Endothelial cell of umbilical vein (primary cell): ENCODE results near the gene MACROD2. TPM values are rescaled to one million over a fixed set of nuclear protein-coding genes. Genes with fewer than 3 reads are reported as not detected.

ENCODE experiments used
- BruUV-seq: library from RNA; stranded (reverse); fragments of 400-500 nt; replicated peaks from 2 replicates; lab custom pipeline; 2021; lab: Mats Ljungman, UMichigan
- CTCF ChIA-PET: fragments of 300-600, 350-600 bp; sonication (Branson Sonifier 250); formaldehyde crosslinking; loops from one replicate; lab custom pipeline; 2021; ENCODE audit warnings: antibody characterized with exemption, inconsistent platforms; lab: Charles Lee
- POLR2A ChIA-PET: fragments of 300-600, 350-600 bp; sonication (Branson Sonifier 250); formaldehyde crosslinking; loops from one replicate; lab custom pipeline; 2021; ENCODE audit warnings: antibody characterized with exemption, inconsistent platforms; lab: Charles Lee
- DNase-seq: peaks from one replicate; pipeline ENCODE4 v3.0.0-alpha.2; 2011; ENCODE audit warnings: low read depth, low spot score
- FAIRE-seq: peaks from 2 replicates; lab custom pipeline; 2011; peaks lifted over from hg19 to GRCh38; lab: Jason Lieb, UNC
- H2AFZ ChIP-seq: 2 replicates; pipeline ENCODE4 v1.6.0; 2012; ENCODE audit warnings: low read depth, low read length, control low read depth, inconsistent platforms
- H3K27ac ChIP-seq: 2 replicates; pipeline ENCODE4 v1.5.1; 2011; ENCODE audit warnings: low read depth, mild to moderate bottlenecking, control low read depth, low read length, moderate library complexity; ENCODE audit not compliant: insufficient read depth
- H3K27me3 ChIP-seq, 2 experiments: 2 replicates each; pipeline versions ENCODE4 v1.6.0 to v1.6.1; 2011; ENCODE audit warnings: low read length in 2 of 2, mixed read lengths in 1 of 2; ENCODE audit not compliant: control insufficient read depth in 2 of 2, insufficient read depth in 2 of 2
- H3K36me3 ChIP-seq, 2 experiments: 2 replicates in 1 of 2; 3 replicates in 1 of 2; pipeline ENCODE4 v1.5.1; 2011; ENCODE audit warnings: low read length in 2 of 2, mild to moderate bottlenecking in 1 of 2, moderate library complexity in 1 of 2; ENCODE audit not compliant: control insufficient read depth in 2 of 2, insufficient read depth in 2 of 2; ENCODE audit errors: extremely low read depth in 1 of 2
- H3K4me1 ChIP-seq: 3 replicates; pipeline ENCODE4 v1.5.1; 2011; ENCODE audit warnings: mild to moderate bottlenecking, low read length; ENCODE audit not compliant: control insufficient read depth, insufficient read depth; ENCODE audit errors: extremely low read depth
- H3K4me2 ChIP-seq: 2 replicates; pipeline ENCODE4 v1.6.1; 2011; ENCODE audit warnings: low read length, control low read depth, mixed read lengths; ENCODE audit not compliant: insufficient read depth
- H3K4me3 ChIP-seq, 3 experiments: fragments of 200-600 bp in 1 of 3; sonication (generic), shearing (Covaris generic) in 1 of 3; replicated peaks in 1 of 3; 2 replicates each; pipeline ENCODE4 v1.5.1; 2011 to 2016; ENCODE audit warnings: control low read depth in 3 of 3, low read length in 3 of 3, mild to moderate bottlenecking in 2 of 3, inconsistent platforms in 1 of 3, low read depth in 1 of 3, moderate library complexity in 1 of 3; ENCODE audit not compliant: insufficient read depth in 1 of 3
- H3K79me2 ChIP-seq: 2 replicates; pipeline ENCODE4 v1.6.0; 2012; ENCODE audit warnings: low read length, inconsistent platforms; ENCODE audit not compliant: control insufficient read depth, insufficient read depth
- H3K9ac ChIP-seq: replicated peaks from 2 replicates; pipeline ENCODE3; 2011; ENCODE audit warnings: low read length, control low read depth; ENCODE audit not compliant: insufficient read depth; ENCODE audit errors: extremely low read depth
- H3K9me1 ChIP-seq: replicated peaks from 3 replicates; pipeline ENCODE4 v1.6.0; 2011; ENCODE audit warnings: mild to moderate bottlenecking, low read length; ENCODE audit not compliant: control insufficient read depth, insufficient read depth; ENCODE audit errors: extremely low read depth
- H3K9me3 ChIP-seq: replicated peaks from 2 replicates; pipeline ENCODE4 v1.5.1; 2012; ENCODE audit warnings: low read length, inconsistent platforms; ENCODE audit not compliant: control insufficient read depth, insufficient read depth
- H4K20me1 ChIP-seq: replicated peaks from 2 replicates; pipeline ENCODE3; 2011; ENCODE audit warnings: mild to moderate bottlenecking, low read length; ENCODE audit not compliant: control insufficient read depth, insufficient read depth; ENCODE audit errors: extremely low read depth
- EZH2 ChIP-seq: IDR thresholded peaks from 2 replicates; pipeline ENCODE4 v1.6.1; 2012; ENCODE audit warnings: borderline replicate concordance, low read depth, mild to moderate bottlenecking, moderate library complexity, low read length, inconsistent platforms; ENCODE audit not compliant: severe bottlenecking
- FOS ChIP-seq: IDR thresholded peaks from 2 replicates; pipeline ENCODE4 v1.6.1; 2011; ENCODE audit warnings: mild to moderate bottlenecking, low read length, moderate library complexity, borderline replicate concordance; ENCODE audit not compliant: insufficient read depth
- GATA2 ChIP-seq: IDR thresholded peaks from 2 replicates; pipeline ENCODE4 v1.7.0; 2011; ENCODE audit warnings: low read depth, mild to moderate bottlenecking, moderate library complexity, mixed read lengths, low read length; ENCODE audit not compliant: insufficient read length, insufficient read depth
- JUN ChIP-seq: IDR thresholded peaks from 2 replicates; pipeline ENCODE4 v1.6.1; 2011; ENCODE audit warnings: borderline replicate concordance, low read depth; ENCODE audit not compliant: insufficient read length, insufficient read depth
- MYC ChIP-seq: IDR thresholded peaks from one replicate; pipeline ENCODE4 v1.6.1; 2011; ENCODE audit warnings: mild to moderate bottlenecking, low read depth, low read length
- POLR2A ChIP-seq: IDR thresholded peaks from 2 replicates; pipeline ENCODE4 v1.6.1; 2012; ENCODE audit warnings: low read depth, mild to moderate bottlenecking, control low read depth, low read length
- POLR2AphosphoS5 ChIP-seq: IDR thresholded peaks from 2 replicates; pipeline ENCODE4 v1.6.1; 2012; ENCODE audit warnings: low read depth, mild to moderate bottlenecking, control low read depth, low read length, moderate library complexity; ENCODE audit not compliant: insufficient read depth
- dilution Hi-C: fragments of 300-500 bp; cut with MboI; formaldehyde crosslinking; loops from one replicate; pipeline ENCODE4 v1.15.0; 2019; ENCODE audit warnings: low sequenced_read_pairs; ENCODE audit not compliant: extremely low pct_ligation_motif_present
- intact Hi-C: fragments of 100-400 bp; cut with micrococcal nuclease; formaldehyde crosslinking; loops from one replicate; pipeline ENCODE4 v1.10.0; 2022
- polyA plus RNA-seq, 4 experiments: library from polyadenylated mRNA; depleted of rRNA in 3 of 4; stranded (reverse) in 3 of 4; unstranded in 1 of 4; fragments of >200 nt; gene quantifications; 2 replicates each; pipeline versions ENCODE4 v1.2.1 to v1.2.3, GENCODE V29; 2011 to 2012; ENCODE audit warnings: missing spikeins in 1 of 4
- total RNA-seq: library from RNA; stranded (reverse); gene quantifications from 2 replicates; pipeline ENCODE4 v1.2.3, GENCODE V29; 2021
- TF ChIP-seq, protein P1 (sequence below), 2 donors: IDR thresholded peaks; 1 replicate in 1 of 2; 2 replicates in 1 of 2; pipeline ENCODE4 v1.5.1; 2011; ENCODE audit warnings: low read length in 2 of 2, mild to moderate bottlenecking in 2 of 2, moderate library complexity in 2 of 2, control low read depth in 1 of 2, inconsistent platforms in 1 of 2, low read depth in 1 of 2; ENCODE audit not compliant: insufficient read depth in 1 of 2; ENCODE audit errors: extremely low read depth in 1 of 2
- TF ChIP-seq, protein P2 (sequence below): IDR thresholded peaks from 2 replicates; pipeline ENCODE4 v1.6.1; 2011; ENCODE audit not compliant: insufficient read depth, insufficient read length

The MACROD2 gene
- total and polyA plus RNA-seq, 2 donors (not counting 3 experiments of a cell fraction or from before 2014, with no cell fraction given) = 0.11 to 0.73 TPM

DNA sequence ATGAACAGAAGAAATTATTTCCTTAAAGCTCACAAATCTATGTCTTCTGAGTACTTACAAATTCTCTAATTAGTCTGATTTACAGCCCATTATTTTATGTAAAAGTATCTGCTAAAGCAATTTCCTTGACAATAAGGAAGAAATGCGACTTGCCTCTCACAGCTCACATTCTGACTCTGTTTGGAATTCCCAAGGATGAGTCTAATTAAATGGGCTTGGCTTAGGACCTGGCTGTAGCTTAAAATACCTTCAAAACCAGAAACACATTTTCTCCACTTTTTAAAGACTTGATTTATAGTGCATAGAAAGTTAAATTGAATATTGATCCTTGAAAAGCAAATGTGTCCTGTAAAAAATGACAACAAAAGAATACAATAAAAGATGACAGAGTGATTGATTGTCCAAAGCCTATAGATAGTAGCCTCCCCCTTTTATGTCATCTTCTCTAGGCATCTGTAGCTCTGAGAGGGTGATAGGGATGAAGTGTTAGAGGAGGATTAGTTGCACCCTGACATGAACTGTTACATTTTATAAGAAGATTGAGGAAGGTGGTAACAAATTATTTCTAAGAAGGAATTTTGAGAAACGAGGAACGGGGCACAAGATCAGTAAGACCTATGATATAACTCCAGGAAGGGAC, 118.9 kb downstream of the MACROD2 start:
- H3K27ac ChIP-seq = no peak overlapping the region
- FAIRE-seq (no peak), DNase-seq (no peak)
- no peak overlapping the region for H3K9ac ChIP-seq
- intact Hi-C loops = no loop called here
- POLR2A ChIA-PET = no interaction called here
- no peaks in the 10 kb centered on the region for H4K20me1 ChIP-seq
- H3K9me3 ChIP-seq = no peaks in the 10 kb centered on the region
- no peak overlapping the region for H2AFZ ChIP-seq
- H3K4me3 ChIP-seq = no peak overlapping the region
- H3K79me2 ChIP-seq = no peaks in the 10 kb centered on the region
- H3K27me3 ChIP-seq = no peaks in the 10 kb centered on the region
- no peak for TF ChIP-seq FOS
- no peak for TF ChIP-seq EZH2
- TF ChIP-seq, protein P1, sequence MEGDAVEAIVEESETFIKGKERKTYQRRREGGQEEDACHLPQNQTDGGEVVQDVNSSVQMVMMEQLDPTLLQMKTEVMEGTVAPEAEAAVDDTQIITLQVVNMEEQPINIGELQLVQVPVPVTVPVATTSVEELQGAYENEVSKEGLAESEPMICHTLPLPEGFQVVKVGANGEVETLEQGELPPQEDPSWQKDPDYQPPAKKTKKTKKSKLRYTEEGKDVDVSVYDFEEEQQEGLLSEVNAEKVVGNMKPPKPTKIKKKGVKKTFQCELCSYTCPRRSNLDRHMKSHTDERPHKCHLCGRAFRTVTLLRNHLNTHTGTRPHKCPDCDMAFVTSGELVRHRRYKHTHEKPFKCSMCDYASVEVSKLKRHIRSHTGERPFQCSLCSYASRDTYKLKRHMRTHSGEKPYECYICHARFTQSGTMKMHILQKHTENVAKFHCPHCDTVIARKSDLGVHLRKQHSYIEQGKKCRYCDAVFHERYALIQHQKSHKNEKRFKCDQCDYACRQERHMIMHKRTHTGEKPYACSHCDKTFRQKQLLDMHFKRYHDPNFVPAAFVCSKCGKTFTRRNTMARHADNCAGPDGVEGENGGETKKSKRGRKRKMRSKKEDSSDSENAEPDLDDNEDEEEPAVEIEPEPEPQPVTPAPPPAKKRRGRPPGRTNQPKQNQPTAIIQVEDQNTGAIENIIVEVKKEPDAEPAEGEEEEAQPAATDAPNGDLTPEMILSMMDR (IDR thresholded peaks at IDR 0.05; ENCODE audit: extremely low read depth in 1 of 2, insufficient read depth in 1 of 2, low read depth in 1 of 2, low read length in 2 of 2) = no peak
- dilution Hi-C loops = no loop called here
- BruUV-seq = no TSS peak
- no peaks in the 10 kb centered on the region for H3K36me3 ChIP-seq
- no peaks in the 10 kb centered on the region for H3K9me1 ChIP-seq
- no peak overlapping the region for H3K4me2 ChIP-seq
- H3K4me1 ChIP-seq = no peaks in the 10 kb centered on the region
- CTCF ChIA-PET = no interaction called here

DNA sequence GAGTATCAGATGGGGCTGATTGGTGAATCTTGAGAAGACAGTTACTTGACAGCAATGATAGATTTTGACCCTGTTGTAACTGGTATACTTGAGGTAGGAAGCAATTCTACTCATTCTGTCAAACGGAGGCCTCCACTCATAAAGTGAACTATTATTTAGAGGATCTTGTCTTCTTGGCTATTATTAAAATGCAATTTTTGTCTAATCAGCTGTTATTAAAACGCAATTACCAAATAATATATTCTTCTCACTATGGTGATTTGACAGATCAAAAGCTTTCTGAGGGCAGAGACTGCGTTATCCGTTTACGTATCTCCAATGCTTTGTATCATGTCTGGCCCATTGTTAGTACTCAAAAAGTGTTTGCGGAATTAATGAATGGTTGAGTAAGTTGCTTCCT, 120.7 kb downstream of the MACROD2 start:
- Histone ChIP-seq H3K27me3 (no peaks in the 10 kb centered on the region), H2AFZ (no peak overlapping the region), H3K36me3 (no peaks in the 10 kb centered on the region), H3K4me3 (no peak overlapping the region), H3K27ac (no peak overlapping the region), H3K79me2 (no peaks in the 10 kb centered on the region), H3K4me1 (no peaks in the 10 kb centered on the region), H3K4me2 (no peak overlapping the region), H3K9ac (no peak overlapping the region), H3K9me1 (no peaks in the 10 kb centered on the region), H4K20me1 (no peaks in the 10 kb centered on the region), H3K9me3 (no peaks in the 10 kb centered on the region)
- TF ChIP-seq EZH2 (no peak), JUN (no peak), MYC (no peak), GATA2 (no peak), FOS (no peak), POLR2A (no peak), POLR2AphosphoS5 (no peak)
- TF ChIP-seq, protein P2, sequence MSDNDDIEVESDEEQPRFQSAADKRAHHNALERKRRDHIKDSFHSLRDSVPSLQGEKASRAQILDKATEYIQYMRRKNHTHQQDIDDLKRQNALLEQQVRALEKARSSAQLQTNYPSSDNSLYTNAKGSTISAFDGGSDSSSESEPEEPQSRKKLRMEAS = no peak
- TF ChIP-seq, protein P1 (IDR thresholded peaks at IDR 0.05; ENCODE audit: extremely low read depth in 1 of 2, insufficient read depth in 1 of 2, low read depth in 1 of 2, low read length in 2 of 2) = no peak
- dilution Hi-C loops = no loop called here
- POLR2A ChIA-PET = no interaction called here
- FAIRE-seq (no peak), DNase-seq (no peak)
- CTCF ChIA-PET = no interaction called here
- BruUV-seq = no TSS peak
- intact Hi-C loops = no loop called here
